Measurements from ENCODE around the gene PPP1R1A. TPM values are rescaled to one million over a fixed set of nuclear protein-coding genes. Genes with fewer than 3 reads are reported as not detected.
A peak's percentile ranks its signal among the peaks of the same experiment; 100 is the strongest.

PPP1R1A gene
- total RNA-seq, 1 donor from 2014 or later = not detected

DNA sequence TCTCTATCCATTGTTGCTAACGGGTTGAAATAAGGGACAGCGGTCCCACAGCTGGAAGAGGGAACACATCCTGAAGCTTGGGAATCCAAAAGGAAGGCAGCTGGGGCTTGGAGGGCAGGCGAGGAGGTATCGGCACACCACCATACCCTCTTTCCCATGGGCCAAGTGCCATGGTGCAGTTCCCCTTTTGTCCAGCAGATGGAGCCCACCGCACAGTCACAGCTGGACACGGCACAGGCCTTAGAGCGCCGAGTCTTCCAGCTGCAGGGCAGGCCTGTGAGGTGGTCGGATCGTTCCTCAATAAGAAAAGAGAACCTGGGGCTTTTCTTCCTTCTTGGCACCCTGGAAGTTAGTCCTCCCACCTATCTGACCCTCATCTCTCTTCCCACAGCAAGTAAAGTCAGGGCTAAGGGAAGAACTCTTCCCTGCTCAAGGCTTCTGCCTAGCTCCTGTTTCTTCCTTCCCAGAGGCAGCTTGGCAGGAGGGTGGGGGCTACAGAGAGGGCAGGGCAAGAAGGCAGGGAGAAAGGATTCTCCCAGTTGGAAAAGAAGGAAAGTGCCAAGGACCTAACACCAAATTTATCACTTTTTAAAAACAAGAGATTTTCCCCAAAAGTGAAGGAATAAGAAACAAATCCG lies 8.6 kb downstream of the PPP1R1A start:
- H3K36me3 ChIP-seq = no peaks in the 10 kb centered on the region
- TF ChIP-seq, protein P1, sequence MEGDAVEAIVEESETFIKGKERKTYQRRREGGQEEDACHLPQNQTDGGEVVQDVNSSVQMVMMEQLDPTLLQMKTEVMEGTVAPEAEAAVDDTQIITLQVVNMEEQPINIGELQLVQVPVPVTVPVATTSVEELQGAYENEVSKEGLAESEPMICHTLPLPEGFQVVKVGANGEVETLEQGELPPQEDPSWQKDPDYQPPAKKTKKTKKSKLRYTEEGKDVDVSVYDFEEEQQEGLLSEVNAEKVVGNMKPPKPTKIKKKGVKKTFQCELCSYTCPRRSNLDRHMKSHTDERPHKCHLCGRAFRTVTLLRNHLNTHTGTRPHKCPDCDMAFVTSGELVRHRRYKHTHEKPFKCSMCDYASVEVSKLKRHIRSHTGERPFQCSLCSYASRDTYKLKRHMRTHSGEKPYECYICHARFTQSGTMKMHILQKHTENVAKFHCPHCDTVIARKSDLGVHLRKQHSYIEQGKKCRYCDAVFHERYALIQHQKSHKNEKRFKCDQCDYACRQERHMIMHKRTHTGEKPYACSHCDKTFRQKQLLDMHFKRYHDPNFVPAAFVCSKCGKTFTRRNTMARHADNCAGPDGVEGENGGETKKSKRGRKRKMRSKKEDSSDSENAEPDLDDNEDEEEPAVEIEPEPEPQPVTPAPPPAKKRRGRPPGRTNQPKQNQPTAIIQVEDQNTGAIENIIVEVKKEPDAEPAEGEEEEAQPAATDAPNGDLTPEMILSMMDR (IDR thresholded peaks at IDR 0.05) = peak; percentile 100
- ATAC-seq (peak; percentile 96), DNase-seq (peak; percentile 89)
- intact Hi-C loops (cut with DNase I) = no loop called here
- H3K9me3 ChIP-seq = no peaks in the 10 kb centered on the region
- H3K27ac ChIP-seq = no peak overlapping the region
- H3K4me3 ChIP-seq = no peak overlapping the region
- H3K27me3 ChIP-seq = no peaks in the 10 kb centered on the region
- H3K4me1 ChIP-seq = peaks cover 6% of the 10 kb centered on the region

DNA sequence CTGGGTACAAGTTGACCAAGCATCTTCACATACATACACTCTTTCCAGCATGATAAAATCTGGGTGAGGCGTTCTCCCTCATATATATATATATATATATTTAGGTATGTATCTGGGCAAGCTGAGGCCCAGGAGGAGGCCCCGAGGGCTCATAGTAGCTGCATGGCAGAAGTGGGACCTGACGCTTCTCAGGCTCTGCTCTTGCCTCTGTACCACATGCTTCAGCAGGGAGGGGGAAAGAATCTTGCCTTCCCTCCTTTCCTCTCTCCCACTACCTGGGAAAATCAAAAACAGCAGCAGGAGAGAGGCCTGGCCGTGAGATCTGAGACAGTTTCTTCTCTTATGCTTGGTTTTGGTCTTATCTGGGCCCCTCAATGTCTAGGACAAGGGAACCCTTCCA lies 9.2 kb downstream of the PPP1R1A start:
- H3K9me3 ChIP-seq = no peaks in the 10 kb centered on the region
- TF ChIP-seq, protein P1 (IDR thresholded peaks at IDR 0.05) = no peak
- no peak overlapping the region for H3K4me3 ChIP-seq
- ATAC-seq (no peak), DNase-seq (no peak)
- H3K27ac ChIP-seq = no peak overlapping the region
- intact Hi-C loops (cut with DNase I) = no loop called here
- H3K27me3 ChIP-seq = no peaks in the 10 kb centered on the region
- H3K36me3 ChIP-seq = no peaks in the 10 kb centered on the region
- H3K4me1 ChIP-seq = peaks cover 6% of the 10 kb centered on the region

DNA sequence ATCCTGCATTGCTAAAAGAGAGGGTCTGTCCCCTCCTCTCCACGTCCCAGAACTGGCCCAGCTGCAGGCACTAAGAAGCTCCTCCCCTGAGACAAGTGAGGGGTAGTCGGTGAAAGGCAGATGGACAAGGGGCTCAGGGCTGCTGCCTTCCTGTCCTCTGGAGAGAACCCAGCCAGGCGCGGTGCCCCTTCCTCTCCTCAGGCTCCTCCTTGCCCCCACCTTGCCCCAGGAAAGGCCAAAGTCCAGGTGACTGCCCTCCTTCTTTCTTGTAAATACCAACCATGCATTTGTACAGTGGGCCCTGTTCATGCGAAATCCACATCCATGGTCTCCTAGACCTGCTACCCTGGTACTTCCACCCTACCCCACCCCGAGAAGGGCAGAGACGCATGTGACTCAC lies 9.7 kb downstream of the PPP1R1A start:
- no peak overlapping the region for H3K27ac ChIP-seq
- TF ChIP-seq, protein P1 (IDR thresholded peaks at IDR 0.05) = no peak
- no peaks in the 10 kb centered on the region for H3K27me3 ChIP-seq
- H3K4me3 ChIP-seq = no peak overlapping the region
- H3K36me3 ChIP-seq = no peaks in the 10 kb centered on the region
- peaks cover 6% of the 10 kb centered on the region for H3K4me1 ChIP-seq
- H3K9me3 ChIP-seq = no peaks in the 10 kb centered on the region
- intact Hi-C loops (cut with DNase I) = no loop called here
- ATAC-seq = no peak
- no peak for DNase-seq

DNA sequence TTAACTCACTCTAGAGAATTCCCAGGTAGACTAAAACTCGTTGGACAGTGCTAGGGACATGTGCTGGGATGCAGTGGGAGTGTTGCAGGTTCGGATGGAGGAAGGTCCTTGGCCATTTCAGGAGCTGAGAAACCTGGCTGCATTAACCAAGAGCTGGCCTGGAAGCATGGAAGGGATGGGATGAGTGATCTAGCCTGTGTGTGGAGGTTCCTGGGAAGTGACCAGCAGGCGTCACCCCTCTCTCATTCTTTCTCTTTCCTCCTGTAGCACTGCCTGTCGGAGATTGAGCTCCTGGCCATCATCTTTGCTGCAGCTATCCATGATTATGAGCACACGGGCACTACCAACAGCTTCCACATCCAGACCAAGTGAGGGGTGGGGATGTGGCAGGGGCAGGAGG lies 15.6 kb downstream of the PPP1R1A start:
- DNase-seq (no peak), ATAC-seq (no peak)
- Histone ChIP-seq H3K4me3 (no peak overlapping the region), H3K27me3 (no peaks in the 10 kb centered on the region), H3K36me3 (no peaks in the 10 kb centered on the region), H3K4me1 (no peaks in the 10 kb centered on the region), H3K27ac (no peak overlapping the region), H3K9me3 (no peaks in the 10 kb centered on the region)
- TF ChIP-seq, protein P1 (IDR thresholded peaks at IDR 0.05) = no peak
- intact Hi-C loops (cut with DNase I) = no loop called here

DNA sequence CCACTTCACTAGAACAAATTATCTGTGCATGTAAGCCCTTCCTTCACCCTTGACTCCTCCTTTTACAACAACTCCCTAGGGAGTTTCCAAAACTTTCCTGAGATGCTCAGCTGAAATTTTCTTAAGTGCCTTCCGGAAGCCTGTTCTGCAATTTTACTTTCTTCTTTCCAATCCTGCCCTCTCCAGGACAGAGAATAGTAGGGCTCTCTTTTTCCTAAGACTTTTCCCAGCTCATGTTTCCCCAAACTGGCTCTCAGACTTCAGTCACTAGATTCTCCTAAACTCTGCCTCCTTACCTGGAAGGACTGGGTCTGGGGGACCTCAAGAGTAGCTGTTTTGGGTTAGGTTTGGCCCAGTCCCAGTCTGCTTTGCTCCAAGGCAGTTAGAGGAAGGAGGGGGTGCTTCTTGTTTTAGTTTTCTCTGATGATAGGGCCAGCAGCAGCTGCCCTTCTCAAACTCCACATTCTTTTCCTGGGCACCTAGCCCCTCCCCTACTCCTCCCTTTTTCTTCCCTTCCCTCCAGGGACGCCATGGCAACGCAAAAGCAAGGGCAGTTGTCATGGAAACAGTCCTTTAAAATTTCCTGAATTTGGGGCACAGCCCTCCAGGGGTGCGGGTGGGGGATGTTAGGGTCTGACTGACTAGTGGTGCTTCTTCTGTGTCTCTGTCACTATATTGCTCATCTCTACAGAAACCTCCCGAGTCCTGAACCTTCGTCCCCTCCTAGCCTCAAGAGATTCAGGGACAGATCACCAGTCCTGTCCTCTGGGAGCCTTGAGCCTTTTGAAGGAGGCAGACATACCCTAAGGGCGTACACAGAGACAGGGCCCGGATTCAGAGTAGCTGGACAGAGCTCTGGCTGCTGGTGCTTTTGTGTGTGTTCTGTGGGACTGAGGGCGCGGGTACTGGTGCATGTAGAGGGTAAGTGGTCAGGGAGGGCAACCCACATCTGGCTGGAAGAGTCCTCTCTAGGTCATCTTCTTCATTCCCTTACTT lies 17.0 kb downstream of the PPP1R1A start:
- TF ChIP-seq, protein P1 (IDR thresholded peaks at IDR 0.05) = no peak
- Histone ChIP-seq H3K27me3 (no peaks in the 10 kb centered on the region), H3K27ac (no peak overlapping the region), H3K4me3 (no peak overlapping the region), H3K9me3 (no peaks in the 10 kb centered on the region), H3K4me1 (no peaks in the 10 kb centered on the region), H3K36me3 (no peaks in the 10 kb centered on the region)
- intact Hi-C loops (cut with DNase I) = no loop called here
- DNase-seq (no peak), ATAC-seq (no peak)

All from upper lobe of right lung (tissue), 1 donor.